ENCODE measurements around the gene MEGF6.

MEGF6 gene

GRCh38 chr1:3539707-3540425 is 71.4 kb downstream of the MEGF6 start:
- Histone ChIP-seq H3K27me3 (ENCODE audit: insufficient read depth, low read depth, severe bottlenecking) (no peaks in the 10 kb centered on the region), H3K4me3 (ENCODE audit: low read depth, low read length) (no peak overlapping the region), H3K27ac (0 out of 2 replicates have a peak overlapping the region, but pooled peaks have one; percentile 31), H3K36me3 (no peaks in the 10 kb centered on the region), H3K9me3 (ENCODE audit: severe bottlenecking) (no peaks in the 10 kb centered on the region)
- no peak for TF ChIP-seq CTCF (IDR thresholded peaks at IDR 0.05; ENCODE audit: low read depth, low read length)
- DNase-seq = peak; percentile 53

GRCh38 chr1:3537359-3537758 is 73.9 kb downstream of the MEGF6 start:
- TF ChIP-seq CTCF (IDR thresholded peaks at IDR 0.05; ENCODE audit: low read depth, low read length) = no peak
- Histone ChIP-seq H3K27ac (no peak overlapping the region), H3K36me3 (no peaks in the 10 kb centered on the region), H3K9me3 (ENCODE audit: severe bottlenecking) (no peaks in the 10 kb centered on the region), H3K4me3 (ENCODE audit: low read depth, low read length) (no peak overlapping the region), H3K27me3 (ENCODE audit: insufficient read depth, low read depth, severe bottlenecking) (no peaks in the 10 kb centered on the region)
- no peak for DNase-seq

GRCh38 chr1:3536420-3537195 is 74.7 kb downstream of the MEGF6 start:
- no peaks in the 10 kb centered on the region for H3K9me3 ChIP-seq (ENCODE audit: severe bottlenecking)
- no peak for TF ChIP-seq CTCF (IDR thresholded peaks at IDR 0.05; ENCODE audit: low read depth, low read length)

GRCh38 chr1:3535732-3536131 is 75.6 kb downstream of the MEGF6 start:
- DNase-seq = no peak
- Histone ChIP-seq H3K27me3 (ENCODE audit: insufficient read depth, low read depth, severe bottlenecking) (no peaks in the 10 kb centered on the region), H3K9me3 (ENCODE audit: severe bottlenecking) (no peaks in the 10 kb centered on the region), H3K27ac (no peak overlapping the region), H3K4me3 (ENCODE audit: low read depth, low read length) (no peak overlapping the region), H3K36me3 (no peaks in the 10 kb centered on the region)
- no peak for TF ChIP-seq CTCF (IDR thresholded peaks at IDR 0.05; ENCODE audit: low read depth, low read length)

More at GRCh38 chr1:3536420-3537195, 74.7 kb downstream of the MEGF6 start:
- no peak for DNase-seq
- H3K36me3 ChIP-seq = no peaks in the 10 kb centered on the region
- H3K27me3 ChIP-seq (ENCODE audit: insufficient read depth, low read depth, severe bottlenecking) = no peaks in the 10 kb centered on the region
- H3K27ac ChIP-seq = no peak overlapping the region
- H3K4me3 ChIP-seq (ENCODE audit: low read depth, low read length) = no peak overlapping the region

GRCh38 chr1:3534803-3535637 is 76.3 kb downstream of the MEGF6 start:
- no peak for TF ChIP-seq CTCF (IDR thresholded peaks at IDR 0.05; ENCODE audit: low read depth, low read length)
- no peaks in the 10 kb centered on the region for H3K27me3 ChIP-seq (ENCODE audit: insufficient read depth, low read depth, severe bottlenecking)
- no peak overlapping the region for H3K4me3 ChIP-seq (ENCODE audit: low read depth, low read length)
- no peak overlapping the region for H3K27ac ChIP-seq
- no peaks in the 10 kb centered on the region for H3K36me3 ChIP-seq
- H3K9me3 ChIP-seq (ENCODE audit: severe bottlenecking) = no peaks in the 10 kb centered on the region
- DNase-seq = no peak

Data from WERI-Rb-1 (cell line).